DND-41 (cell line): ENCODE measurements around the gene P2RX1.

Source experiments
- ATAC-seq: fragments of 200-7000 bp; cut with Tn5 transposase; 3 replicates; pipeline ENCODE4 v1.9.1; 2021; ENCODE audit warnings: low read depth; ENCODE audit not compliant: insufficient read depth
- DNase-seq: peaks from one replicate; pipeline ENCODE4 v3.0.0-alpha.2; 2020
- H2AFZ ChIP-seq: 2 replicates; pipeline ENCODE4 v1.6.0; 2012; ENCODE audit warnings: low read depth, low read length
- H3K27ac ChIP-seq: 2 replicates; pipeline ENCODE4 v1.5.1; 2012; ENCODE audit warnings: low read length, inconsistent platforms
- H3K27me3 ChIP-seq: fragments of 200-600 bp; sonication (generic); 2 replicates; pipeline ENCODE4 v1.6.0; 2012; ENCODE audit warnings: low read length, mild to moderate bottlenecking, inconsistent platforms; ENCODE audit not compliant: insufficient read depth, poor library complexity
- H3K36me3 ChIP-seq: 2 replicates; pipeline ENCODE4 v1.5.1; 2012; ENCODE audit warnings: low read length, inconsistent platforms; ENCODE audit not compliant: insufficient read depth
- H3K4me1 ChIP-seq: 2 replicates; pipeline ENCODE4 v1.5.1; 2012; ENCODE audit warnings: mild to moderate bottlenecking, low read length; ENCODE audit not compliant: insufficient read depth
- H3K4me2 ChIP-seq: 2 replicates; pipeline ENCODE4 v1.6.0; 2012; ENCODE audit warnings: mild to moderate bottlenecking, moderate library complexity, low read length, inconsistent platforms; ENCODE audit not compliant: insufficient read depth
- H3K4me3 ChIP-seq, 2 experiments: fragments of 200-600 bp in 1 of 2; shearing (Covaris generic) in 1 of 2; 2 replicates each; pipeline ENCODE4 v1.5.1; 2012 to 2016; ENCODE audit warnings: inconsistent platforms in 2 of 2, low read length in 2 of 2, mild to moderate bottlenecking in 2 of 2, low read depth in 1 of 2, moderate library complexity in 1 of 2
- H3K79me2 ChIP-seq: 2 replicates; pipeline ENCODE4 v1.6.0; 2012; ENCODE audit warnings: low read length, inconsistent platforms; ENCODE audit not compliant: insufficient read depth
- H3K9ac ChIP-seq: 2 replicates; pipeline ENCODE4 v1.6.0; 2012; ENCODE audit warnings: low read depth, mild to moderate bottlenecking, inconsistent platforms, low read length, moderate library complexity
- H3K9me3 ChIP-seq: 2 replicates; pipeline ENCODE4 v1.5.1; 2012; ENCODE audit warnings: low read length, moderate library complexity, mild to moderate bottlenecking, inconsistent platforms; ENCODE audit not compliant: insufficient read depth, severe bottlenecking
- H4K20me1 ChIP-seq: 2 replicates; pipeline ENCODE4 v1.6.0; 2012; ENCODE audit warnings: low read length; ENCODE audit not compliant: insufficient read depth
- EZH2 ChIP-seq: IDR thresholded peaks from 3 replicates; pipeline ENCODE4 v1.6.1; 2012; ENCODE audit warnings: borderline replicate concordance, low read depth, mild to moderate bottlenecking, moderate library complexity, low read length, inconsistent platforms; ENCODE audit not compliant: severe bottlenecking
- TF ChIP-seq, protein P1 (sequence below): IDR thresholded peaks from 2 replicates; pipeline ENCODE4 v1.5.1; 2012; ENCODE audit warnings: borderline replicate concordance, low read length, moderate library complexity, mild to moderate bottlenecking; ENCODE audit not compliant: poor library complexity, severe bottlenecking; ENCODE audit errors: extremely low read depth

P2RX1 gene

DNA sequence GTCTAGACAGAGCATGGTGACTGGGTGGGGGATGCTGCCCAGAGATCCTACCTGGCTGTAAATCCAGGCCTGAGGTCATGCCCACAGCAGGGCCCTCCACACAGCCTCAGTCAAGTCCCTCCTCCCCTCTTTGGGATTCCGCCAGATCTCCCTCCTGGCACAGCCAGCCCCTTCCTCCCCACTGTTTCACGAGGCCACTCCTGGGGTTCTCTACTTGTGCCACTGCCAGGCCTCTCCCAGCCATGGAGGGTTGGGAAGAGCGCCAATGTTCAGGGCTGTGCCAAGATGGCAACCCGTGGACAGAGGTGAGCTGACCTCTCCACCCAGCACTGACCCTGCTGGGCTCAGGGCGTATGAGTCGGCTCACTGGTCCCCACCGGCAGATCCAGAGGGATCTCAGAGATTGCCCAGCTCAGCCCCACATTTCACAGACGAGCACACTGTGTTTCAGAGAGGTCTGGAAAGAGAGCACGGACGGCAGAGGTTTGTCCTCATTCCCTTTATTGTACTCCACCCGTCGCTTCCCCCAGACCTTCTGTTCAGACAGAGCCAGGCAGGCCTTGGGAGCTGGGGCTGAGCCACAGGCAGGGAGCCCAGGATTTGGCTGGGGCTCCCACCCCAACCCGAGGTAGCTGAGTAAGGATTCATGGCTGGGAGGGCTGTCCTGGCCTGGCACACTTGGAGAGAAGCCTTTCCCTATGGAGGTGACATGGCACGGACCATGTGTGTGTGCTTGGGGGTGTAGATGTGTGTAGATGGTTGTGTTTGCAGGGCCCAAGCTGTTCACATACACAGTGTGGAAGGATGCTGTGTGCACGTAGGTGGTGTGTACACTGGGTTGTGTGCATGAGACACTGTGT, 19.9 kb downstream of the P2RX1 start:
- peaks cover 22% of the 10 kb centered on the region for H3K4me1 ChIP-seq
- H3K4me3 ChIP-seq = no peak overlapping the region
- no peaks in the 10 kb centered on the region for H3K36me3 ChIP-seq
- H4K20me1 ChIP-seq = peaks cover 2% of the 10 kb centered on the region; the same call in 1 of the 2 replicates
- no peaks in the 10 kb centered on the region for H3K27me3 ChIP-seq
- H3K4me2 ChIP-seq = no peak overlapping the region
- H3K9ac ChIP-seq = no peak overlapping the region
- no peak overlapping the region for H3K27ac ChIP-seq
- TF ChIP-seq, protein P1, sequence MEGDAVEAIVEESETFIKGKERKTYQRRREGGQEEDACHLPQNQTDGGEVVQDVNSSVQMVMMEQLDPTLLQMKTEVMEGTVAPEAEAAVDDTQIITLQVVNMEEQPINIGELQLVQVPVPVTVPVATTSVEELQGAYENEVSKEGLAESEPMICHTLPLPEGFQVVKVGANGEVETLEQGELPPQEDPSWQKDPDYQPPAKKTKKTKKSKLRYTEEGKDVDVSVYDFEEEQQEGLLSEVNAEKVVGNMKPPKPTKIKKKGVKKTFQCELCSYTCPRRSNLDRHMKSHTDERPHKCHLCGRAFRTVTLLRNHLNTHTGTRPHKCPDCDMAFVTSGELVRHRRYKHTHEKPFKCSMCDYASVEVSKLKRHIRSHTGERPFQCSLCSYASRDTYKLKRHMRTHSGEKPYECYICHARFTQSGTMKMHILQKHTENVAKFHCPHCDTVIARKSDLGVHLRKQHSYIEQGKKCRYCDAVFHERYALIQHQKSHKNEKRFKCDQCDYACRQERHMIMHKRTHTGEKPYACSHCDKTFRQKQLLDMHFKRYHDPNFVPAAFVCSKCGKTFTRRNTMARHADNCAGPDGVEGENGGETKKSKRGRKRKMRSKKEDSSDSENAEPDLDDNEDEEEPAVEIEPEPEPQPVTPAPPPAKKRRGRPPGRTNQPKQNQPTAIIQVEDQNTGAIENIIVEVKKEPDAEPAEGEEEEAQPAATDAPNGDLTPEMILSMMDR = no peak
- no peak for TF ChIP-seq EZH2
- no peaks in the 10 kb centered on the region for H3K79me2 ChIP-seq
- no peak for ATAC-seq
- no peaks in the 10 kb centered on the region for H3K9me3 ChIP-seq
- no peak overlapping the region for H2AFZ ChIP-seq
- no peak for DNase-seq

DNA sequence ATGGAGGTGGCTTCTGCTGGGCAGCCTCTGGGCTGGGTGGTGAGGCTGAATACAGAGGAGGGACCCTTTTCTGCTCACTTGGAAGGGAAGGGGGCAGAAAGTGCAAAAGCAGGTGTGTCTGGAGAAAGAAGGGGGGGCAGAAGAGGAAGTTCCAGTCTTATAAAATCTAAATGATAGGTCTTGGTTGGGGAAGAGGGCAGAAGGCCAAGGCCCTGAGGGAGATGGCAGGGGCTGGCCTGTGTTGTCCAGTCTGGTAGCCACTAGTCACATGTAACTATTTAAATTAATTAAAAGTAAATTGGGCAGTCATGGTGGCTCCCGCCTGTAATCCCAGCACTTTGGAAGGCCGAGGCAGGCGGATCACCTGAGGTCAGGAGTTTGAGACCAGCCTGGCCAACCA, 20.9 kb downstream of the P2RX1 start:
- no peaks in the 10 kb centered on the region for H3K36me3 ChIP-seq
- peaks cover 11% of the 10 kb centered on the region; the same call in 1 of the 2 replicates for H4K20me1 ChIP-seq
- no peak for ATAC-seq
- no peak overlapping the region for H3K4me3 ChIP-seq
- no peaks in the 10 kb centered on the region for H3K9me3 ChIP-seq
- H3K79me2 ChIP-seq = no peaks in the 10 kb centered on the region
- H3K4me1 ChIP-seq = peaks cover 22% of the 10 kb centered on the region
- DNase-seq = no peak
- no peak overlapping the region for H3K9ac ChIP-seq
- H3K4me2 ChIP-seq = no peak overlapping the region
- H2AFZ ChIP-seq = no peak overlapping the region
- no peak for TF ChIP-seq EZH2
- TF ChIP-seq, protein P1 = no peak
- H3K27me3 ChIP-seq = no peaks in the 10 kb centered on the region
- no peak overlapping the region for H3K27ac ChIP-seq

DNA sequence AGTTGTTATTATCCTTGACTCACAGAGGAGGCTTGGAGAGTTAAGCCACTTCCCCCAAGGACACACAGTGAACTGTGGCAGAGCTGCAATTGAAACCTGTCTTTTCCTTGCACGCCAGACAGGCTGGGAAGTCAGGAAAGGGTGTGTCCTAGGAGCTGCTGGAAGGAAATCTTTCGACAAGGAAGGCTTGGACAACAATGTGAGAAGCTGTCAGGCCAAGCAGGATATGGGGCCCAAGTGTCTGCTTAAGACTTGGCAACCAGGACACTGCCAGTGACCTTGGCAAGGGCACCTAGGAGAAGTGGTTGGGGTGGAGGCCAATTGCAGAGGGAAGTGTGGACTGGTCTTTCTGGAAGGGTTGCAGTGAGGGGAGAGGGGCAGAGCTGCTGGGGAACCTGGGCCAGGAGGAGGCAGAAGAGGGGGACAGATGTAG, 21.3 kb downstream of the P2RX1 start:
- Histone ChIP-seq H3K79me2 (no peaks in the 10 kb centered on the region), H2AFZ (no peak overlapping the region), H4K20me1 (peaks cover 11% of the 10 kb centered on the region; the same call in 1 of the 2 replicates), H3K9ac (no peak overlapping the region), H3K9me3 (no peaks in the 10 kb centered on the region), H3K36me3 (no peaks in the 10 kb centered on the region), H3K27ac (no peak overlapping the region), H3K4me3 (no peak overlapping the region), H3K4me1 (peaks cover 22% of the 10 kb centered on the region), H3K27me3 (no peaks in the 10 kb centered on the region), H3K4me2 (no peak overlapping the region)
- ATAC-seq (no peak), DNase-seq (no peak)
- TF ChIP-seq, protein P1 = no peak
- no peak for TF ChIP-seq EZH2
